Hepatocyte (in vitro differentiated cells): ENCODE data around the gene COL6A3.

Experiments
- EZH2 ChIP-seq: fragments of 200-600 bp; sonication (generic); IDR thresholded peaks from 2 replicates; pipeline ENCODE4 v1.6.1; 2016; ENCODE audit warnings: antibody characterized with exemption, mild to moderate bottlenecking, borderline replicate concordance
- TF ChIP-seq, protein P1 (sequence below): fragments of 200-600 bp; sonication (generic); IDR thresholded peaks from 2 replicates; pipeline ENCODE4 v1.5.1; 2016; ENCODE audit warnings: antibody characterized with exemption, mild to moderate bottlenecking; ENCODE audit not compliant: poor library complexity

DNA sequence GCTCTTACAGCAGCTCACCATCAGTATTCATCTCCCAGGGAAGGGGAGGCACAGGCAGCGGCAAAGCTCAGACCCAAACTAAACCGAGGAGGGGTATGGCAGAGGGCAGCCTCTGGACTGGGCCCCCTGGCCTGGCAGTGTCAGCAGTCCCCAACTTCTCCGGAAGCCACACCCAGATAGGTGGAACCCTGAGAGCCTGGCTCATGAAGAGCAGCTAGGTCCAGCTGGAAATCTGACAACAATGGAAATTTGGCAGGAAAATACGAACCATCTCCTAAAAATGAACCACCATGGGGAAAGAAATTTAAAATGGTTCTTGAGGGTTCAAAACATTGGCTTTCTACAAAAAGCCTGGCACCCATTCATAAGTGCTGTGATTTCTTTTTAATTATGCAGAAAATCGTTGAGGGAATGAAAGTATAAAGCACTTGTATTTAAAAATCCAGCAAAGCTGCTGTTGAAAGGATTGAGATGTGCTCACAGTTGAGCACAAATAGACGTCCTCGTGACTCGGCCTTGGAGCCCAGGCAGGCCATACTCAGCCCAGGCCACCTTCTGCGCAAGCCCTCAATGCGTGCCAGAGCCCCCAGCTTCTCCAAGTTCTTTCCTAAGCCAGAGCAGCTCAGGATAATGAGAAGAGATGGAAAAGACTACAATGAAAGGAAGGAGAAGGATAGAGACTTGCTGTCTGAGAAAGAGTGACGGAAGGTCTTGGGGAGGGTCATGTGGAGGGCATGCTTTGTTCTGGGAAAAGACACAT lies 93.0 kb downstream of the COL6A3 start:
- TF ChIP-seq, protein P1, sequence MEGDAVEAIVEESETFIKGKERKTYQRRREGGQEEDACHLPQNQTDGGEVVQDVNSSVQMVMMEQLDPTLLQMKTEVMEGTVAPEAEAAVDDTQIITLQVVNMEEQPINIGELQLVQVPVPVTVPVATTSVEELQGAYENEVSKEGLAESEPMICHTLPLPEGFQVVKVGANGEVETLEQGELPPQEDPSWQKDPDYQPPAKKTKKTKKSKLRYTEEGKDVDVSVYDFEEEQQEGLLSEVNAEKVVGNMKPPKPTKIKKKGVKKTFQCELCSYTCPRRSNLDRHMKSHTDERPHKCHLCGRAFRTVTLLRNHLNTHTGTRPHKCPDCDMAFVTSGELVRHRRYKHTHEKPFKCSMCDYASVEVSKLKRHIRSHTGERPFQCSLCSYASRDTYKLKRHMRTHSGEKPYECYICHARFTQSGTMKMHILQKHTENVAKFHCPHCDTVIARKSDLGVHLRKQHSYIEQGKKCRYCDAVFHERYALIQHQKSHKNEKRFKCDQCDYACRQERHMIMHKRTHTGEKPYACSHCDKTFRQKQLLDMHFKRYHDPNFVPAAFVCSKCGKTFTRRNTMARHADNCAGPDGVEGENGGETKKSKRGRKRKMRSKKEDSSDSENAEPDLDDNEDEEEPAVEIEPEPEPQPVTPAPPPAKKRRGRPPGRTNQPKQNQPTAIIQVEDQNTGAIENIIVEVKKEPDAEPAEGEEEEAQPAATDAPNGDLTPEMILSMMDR = no peak
- no peak for TF ChIP-seq EZH2
